H9 (cell line): Measurements from ENCODE around the gene MYO18B. TPM values are rescaled to one million over a fixed set of nuclear protein-coding genes. Genes with fewer than 3 reads are reported as not detected.

Source experiments
- DNase-seq: peaks from one replicate; pipeline ENCODE4 v3.0.0-alpha.2; 2017
- H2AFZ ChIP-seq: one replicate; pipeline ENCODE4 v1.6.1; 2013; ENCODE audit warnings: mild to moderate bottlenecking, low read length, control low read depth, moderate library complexity
- H2AK5ac ChIP-seq: 2 replicates; pipeline ENCODE4 v1.6.1; 2013; ENCODE audit warnings: low read length, control low read depth, mixed read lengths; ENCODE audit not compliant: insufficient read length
- H2BK120ac ChIP-seq: one replicate; pipeline ENCODE4 v1.6.1; 2013; ENCODE audit warnings: low read depth, mild to moderate bottlenecking, low read length, control low read depth, inconsistent platforms; ENCODE audit not compliant: poor library complexity, severe bottlenecking
- H2BK12ac ChIP-seq: 2 replicates; pipeline ENCODE4 v1.6.1; 2013; ENCODE audit warnings: low read length, control low read depth, mixed read lengths, low read depth; ENCODE audit not compliant: insufficient read length
- H2BK15ac ChIP-seq: 2 replicates; pipeline ENCODE4 v1.6.1; 2013; ENCODE audit warnings: low read depth, low read length, control low read depth
- H2BK20ac ChIP-seq: one replicate; pipeline ENCODE4 v1.6.1; 2013; ENCODE audit warnings: low read depth, mild to moderate bottlenecking, low read length, control low read depth, inconsistent platforms; ENCODE audit not compliant: poor library complexity, severe bottlenecking
- H2BK5ac ChIP-seq: 2 replicates; pipeline ENCODE4 v1.6.1; 2013; ENCODE audit warnings: low read length, control low read depth, mixed read lengths; ENCODE audit not compliant: insufficient read length
- H3K14ac ChIP-seq: 2 replicates; pipeline ENCODE4 v1.6.1; 2013; ENCODE audit warnings: low read length, control low read depth; ENCODE audit not compliant: insufficient read depth
- H3K18ac ChIP-seq: 2 replicates; pipeline ENCODE4 v1.6.1; 2013; ENCODE audit warnings: low read depth, mild to moderate bottlenecking, mixed read lengths, low read length, control low read depth; ENCODE audit not compliant: insufficient read length
- H3K23ac ChIP-seq: 2 replicates; pipeline ENCODE4 v1.6.1; 2013; ENCODE audit warnings: low read length, control low read depth, mixed read lengths, low read depth; ENCODE audit not compliant: insufficient read length
- H3K23me2 ChIP-seq: 2 replicates; pipeline ENCODE4 v1.6.1; 2013; ENCODE audit warnings: low read depth, mild to moderate bottlenecking, mixed read lengths, low read length, control low read depth; ENCODE audit not compliant: insufficient read length, poor library complexity, severe bottlenecking
- H3K27ac ChIP-seq: 2 replicates; pipeline ENCODE4 v1.5.1; 2013; ENCODE audit warnings: low read length, control low read depth, mixed read lengths, low read depth; ENCODE audit not compliant: insufficient read length
- H3K27me3 ChIP-seq: 2 replicates; pipeline ENCODE4 v1.6.1; 2013; ENCODE audit warnings: low read length, control low read depth, inconsistent platforms; ENCODE audit not compliant: insufficient read depth
- H3K4ac ChIP-seq: 2 replicates; pipeline ENCODE4 v1.6.1; 2013; ENCODE audit warnings: low read depth, mild to moderate bottlenecking, control low read depth, inconsistent platforms, low read length, moderate library complexity
- H3K4me1 ChIP-seq: 2 replicates; pipeline ENCODE4 v1.6.1; 2013; ENCODE audit warnings: low read length, control low read depth, inconsistent platforms; ENCODE audit not compliant: insufficient read depth
- H3K4me2 ChIP-seq: 2 replicates; pipeline ENCODE4 v1.6.1; 2013; ENCODE audit warnings: low read length, control low read depth, mixed read lengths; ENCODE audit not compliant: insufficient read length, insufficient read depth
- H3K56ac ChIP-seq: 2 replicates; pipeline ENCODE4 v1.6.1; 2013; ENCODE audit warnings: low read depth, mild to moderate bottlenecking, mixed read lengths, low read length, control low read depth; ENCODE audit not compliant: insufficient read length
- H3K79me1 ChIP-seq: 2 replicates; pipeline ENCODE4 v1.6.1; 2013; ENCODE audit warnings: low read depth, mild to moderate bottlenecking, moderate library complexity, low read length, control low read depth, inconsistent platforms; ENCODE audit not compliant: insufficient read depth, poor library complexity, severe bottlenecking
- H3K79me2 ChIP-seq: 2 replicates; pipeline ENCODE4 v1.6.1; 2013; ENCODE audit warnings: low read length, control low read depth, inconsistent platforms; ENCODE audit not compliant: insufficient read depth
- H3K9ac ChIP-seq: 2 replicates; pipeline ENCODE4 v1.6.1; 2013; ENCODE audit warnings: low read length, control low read depth, mixed read lengths; ENCODE audit not compliant: insufficient read length; ENCODE audit errors: extremely low read depth
- H3K9me3 ChIP-seq: one replicate; pipeline ENCODE4 v1.6.1; 2013; ENCODE audit warnings: low read depth, low read length, inconsistent platforms; ENCODE audit not compliant: control insufficient read depth
- H3T11ph ChIP-seq: one replicate; pipeline ENCODE4 v1.6.1; 2013; ENCODE audit warnings: mild to moderate bottlenecking, low read length, control low read depth, inconsistent platforms
- H4K20me1 ChIP-seq: one replicate; pipeline ENCODE4 v1.6.1; 2013; ENCODE audit not compliant: control insufficient read depth, insufficient read length, insufficient read depth
- H4K5ac ChIP-seq: 2 replicates; pipeline ENCODE4 v1.6.1; 2013; ENCODE audit warnings: low read depth, mild to moderate bottlenecking, mixed read lengths, low read length, control low read depth; ENCODE audit not compliant: insufficient read length
- H4K8ac ChIP-seq: replicated peaks from 2 replicates; pipeline ENCODE4 v1.6.1; 2013; ENCODE audit warnings: low read length, control low read depth, mixed read lengths, low read depth; ENCODE audit not compliant: insufficient read length
- H4K91ac ChIP-seq: 2 replicates; pipeline ENCODE4 v1.6.1; 2013; ENCODE audit warnings: low read depth, mild to moderate bottlenecking, moderate library complexity, mixed read lengths, low read length, control low read depth; ENCODE audit not compliant: insufficient read length
- H3K27ac Mint-ChIP-seq, 3 experiments: 2 replicates in 2 of 3; 3 replicates in 1 of 3; pipeline ENCODE4 v1.8.0; 2020 to 2021; ENCODE audit warnings: mixed read lengths in 3 of 3, mild to moderate bottlenecking in 1 of 3, moderate library complexity in 1 of 3
- H3K27me3 Mint-ChIP-seq: 2 replicates; pipeline ENCODE4 v1.8.0; 2021; ENCODE audit warnings: low read depth, mild to moderate bottlenecking, moderate library complexity, mixed read lengths
- H3K36me3 Mint-ChIP-seq, 3 experiments: 2 replicates in 2 of 3; 3 replicates in 1 of 3; pipeline ENCODE4 v1.8.0; 2020 to 2021; ENCODE audit warnings: low read depth in 3 of 3, mixed read lengths in 3 of 3; ENCODE audit not compliant: insufficient read depth in 1 of 3
- H3K4me1 Mint-ChIP-seq, 2 experiments: 2 replicates each; pipeline ENCODE4 v1.8.0; 2020; ENCODE audit warnings: mixed read lengths in 2 of 2
- H3K4me3 Mint-ChIP-seq, 2 experiments: 2 replicates in 1 of 2; 3 replicates in 1 of 2; pipeline ENCODE4 v1.8.0; 2020 to 2021; ENCODE audit warnings: mild to moderate bottlenecking in 2 of 2, mixed read lengths in 2 of 2, moderate library complexity in 1 of 2
- H3K9me3 Mint-ChIP-seq, 2 experiments: 2 replicates in 1 of 2; 3 replicates in 1 of 2; pipeline ENCODE4 v1.8.0; 2020; ENCODE audit warnings: mild to moderate bottlenecking in 2 of 2, mixed read lengths in 2 of 2, moderate library complexity in 1 of 2
- CTCF ChIP-seq: fragments of 200-600 bp; sonication (generic); conservative IDR thresholded peaks from 3 replicates; pipeline ENCODE4 v1.8.0; 2021; ENCODE audit warnings: antibody characterized with exemption, mild to moderate bottlenecking
- WGBS: extraction: QIAGEN DNeasy Blood & Tissue Kit; methylation state at CpG from one replicate; pipeline ENCODE4 v1.1.7; 2013; ENCODE audit warnings: missing lambda C conversion rate, low lambda C conversion rate, mixed read lengths; ENCODE audit not compliant: insufficient read length; ENCODE audit errors: extremely low coverage; 5-methylcytosine and 5-hydroxymethylcytosine counted together
- total RNA-seq: library from RNA; stranded (reverse); gene quantifications from 2 replicates; pipeline ENCODE4 v1.2.1, GENCODE V29; 2021

Gene MYO18B
- total RNA-seq, 1 experiment from 2014 or later: 0.46 TPM

GRCh38 chr22:25695146-25695545 is 46.8 kb upstream of the MYO18B start:
- WGBS: no CpG with 5 or more reads among the region's 5 CpGs
- Histone ChIP-seq H3K27me3 (no peaks in the 10 kb centered on the region), H3K23ac (no peak overlapping the region), H2BK5ac (no peak overlapping the region), H4K20me1 (no peaks in the 10 kb centered on the region), H3K4ac (no peak overlapping the region), H3K27ac (no peak overlapping the region), H2BK120ac (no peak overlapping the region), H3K9me3 (no peaks in the 10 kb centered on the region), H4K8ac (no peak overlapping the region), H2AFZ (no peak overlapping the region), H3K56ac (no peak overlapping the region), H3K4me1 (peaks cover 2% of the 10 kb centered on the region; the same call in 1 of the 2 replicates), H3K79me1 (no peaks in the 10 kb centered on the region), H4K91ac (no peak overlapping the region), H4K5ac (no peak overlapping the region), H2BK12ac (no peak overlapping the region), H3K14ac (no peak overlapping the region), H3K79me2 (no peaks in the 10 kb centered on the region), H3K18ac (no peak overlapping the region), H2BK20ac (no peak overlapping the region), H3T11ph (no peak overlapping the region), H3K23me2 (no peaks in the 10 kb centered on the region), H3K9ac (no peak overlapping the region), H2AK5ac (no peak overlapping the region), H3K4me2 (no peak overlapping the region), H2BK15ac (no peak overlapping the region)
- DNase-seq: no peak
- Mint-ChIP-seq H3K27ac (no peak overlapping the region), H3K4me1 (peaks cover 4 to 6% of the 10 kb centered on the region in 2 experiments; a peak in 3 of 4 replicates), H3K27me3 (no peaks in the 10 kb centered on the region), H3K36me3 (peaks cover 2 to 26% (median 16%) of the 10 kb centered on the region in 3 experiments; a peak in 6 of 7 replicates), H3K9me3 (no peaks in the 10 kb centered on the region), H3K4me3 (no peak overlapping the region)
- no peak for TF ChIP-seq CTCF
